Activated naive CD4-positive, alpha-beta T cell treated with anti-CD3 and anti-CD28 coated beads for 36 hours (primary cell): ENCODE measurements around the gene UTP15. TPM values are rescaled to one million over a fixed set of nuclear protein-coding genes. Genes with fewer than 3 reads are reported as not detected.

Experiments used
- CTCF ChIA-PET: fragments of 350-600 bp; sonication (Branson Sonifier 250); formaldehyde crosslinking; loops from one replicate; lab custom pipeline; 2021; ENCODE audit warnings: antibody characterized with exemption; lab: Charles Lee
- DNase-seq: peaks from one replicate; pipeline ENCODE4 v3.0.0-alpha.2; 2020
- H3K27ac Mint-ChIP-seq: one replicate; pipeline ENCODE4 v1.8.0; 2021; ENCODE audit warnings: mild to moderate bottlenecking, mixed read lengths
- H3K27me3 Mint-ChIP-seq: one replicate; pipeline ENCODE4 v1.8.0; 2021; ENCODE audit warnings: low read depth, mixed read lengths
- H3K36me3 Mint-ChIP-seq: one replicate; pipeline ENCODE4 v1.8.0; 2021; ENCODE audit warnings: low read depth, mixed read lengths
- H3K4me1 Mint-ChIP-seq: one replicate; pipeline ENCODE4 v1.8.0; 2021; ENCODE audit warnings: low read depth, mixed read lengths
- H3K4me3 Mint-ChIP-seq: one replicate; pipeline ENCODE4 v1.8.0; 2021; ENCODE audit warnings: mild to moderate bottlenecking, moderate library complexity, mixed read lengths
- H3K9me3 Mint-ChIP-seq: one replicate; pipeline ENCODE4 v1.8.0; 2021; ENCODE audit warnings: mixed read lengths
- intact Hi-C: fragments of 100-400 bp; cut with micrococcal nuclease; formaldehyde crosslinking; loops from one replicate; pipeline ENCODE4 v1.15.1; 2023
- total RNA-seq, 2 experiments: library from RNA; stranded (reverse); gene quantifications; one replicate each; pipeline ENCODE4 v1.2.3, GENCODE V29; 2021

The UTP15 gene, protein sequence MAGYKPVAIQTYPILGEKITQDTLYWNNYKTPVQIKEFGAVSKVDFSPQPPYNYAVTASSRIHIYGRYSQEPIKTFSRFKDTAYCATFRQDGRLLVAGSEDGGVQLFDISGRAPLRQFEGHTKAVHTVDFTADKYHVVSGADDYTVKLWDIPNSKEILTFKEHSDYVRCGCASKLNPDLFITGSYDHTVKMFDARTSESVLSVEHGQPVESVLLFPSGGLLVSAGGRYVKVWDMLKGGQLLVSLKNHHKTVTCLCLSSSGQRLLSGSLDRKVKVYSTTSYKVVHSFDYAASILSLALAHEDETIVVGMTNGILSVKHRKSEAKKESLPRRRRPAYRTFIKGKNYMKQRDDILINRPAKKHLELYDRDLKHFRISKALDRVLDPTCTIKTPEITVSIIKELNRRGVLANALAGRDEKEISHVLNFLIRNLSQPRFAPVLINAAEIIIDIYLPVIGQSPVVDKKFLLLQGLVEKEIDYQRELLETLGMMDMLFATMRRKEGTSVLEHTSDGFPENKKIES
- total RNA-seq = 10 to 100 TPM; 25.3 to 28.5 TPM

DNA sequence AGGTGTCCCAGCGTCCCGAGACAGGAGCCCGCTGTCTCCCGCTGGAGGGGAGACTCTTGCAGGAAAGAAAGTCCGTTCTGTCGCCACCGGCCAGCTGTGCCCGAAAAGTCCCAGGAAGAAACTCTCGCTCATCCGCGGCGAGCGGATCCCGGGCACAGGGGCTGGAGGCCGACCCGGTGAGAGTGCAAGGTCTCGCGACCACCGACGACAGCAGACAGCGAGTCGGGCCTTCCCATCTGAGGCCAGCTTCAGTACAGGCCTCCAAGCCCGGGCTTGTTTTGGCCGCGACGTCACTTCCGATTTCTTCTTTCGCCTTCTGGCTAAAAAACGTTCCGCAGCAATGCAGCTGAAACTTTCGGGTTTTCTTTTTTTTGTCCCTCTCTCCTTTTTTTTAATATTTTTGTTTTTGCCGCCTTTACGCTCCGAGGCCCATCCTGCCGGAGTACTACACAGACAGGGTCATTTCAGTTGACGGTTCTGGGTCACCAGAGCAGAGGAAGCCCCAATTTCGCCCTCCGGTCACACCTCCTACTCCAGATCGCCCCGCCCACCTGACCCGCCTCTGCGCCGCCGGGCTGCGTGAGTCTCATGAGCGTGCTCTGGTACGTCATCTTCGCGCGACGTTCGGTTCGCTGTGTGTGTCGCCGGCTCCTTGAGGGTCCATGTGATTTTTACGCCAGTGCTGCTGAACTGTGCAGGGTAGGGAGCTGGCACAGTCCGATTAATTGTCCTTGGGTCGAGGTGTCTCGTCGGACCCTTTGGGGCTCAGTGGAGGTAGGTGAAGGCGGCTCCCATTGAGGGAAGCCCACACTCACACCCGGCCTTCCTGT, at the start of gene UTP15, which contains the start of gene ANKRA2:
UTP15 (plus strand) TSS at position 605 of the 830 bp plus-strand sequence. CDS start 1,602 bp downstream, outside the sequence.
ANKRA2 (minus strand) TSS at position 501 of the 830 bp plus-strand sequence. CDS start 2,758 bp downstream, outside the sequence.
- Mint-ChIP-seq H3K36me3 (peaks cover 19% of the 10 kb centered on the region), H3K27ac (peak within 1 kb of the TSS; percentile 99), H3K4me1 (peaks cover 38% of the 10 kb centered on the region), H3K4me3 (peak within 1 kb of the TSS; percentile 99), H3K27me3 (no peaks in the 10 kb centered on the region), H3K9me3 (no peaks in the 10 kb centered on the region)
- DNase-seq = peak; percentile 99
- CTCF ChIA-PET = interaction anchor here (1.5 to 2.0 kb wide), 2 partner anchors 25 kb away, joined by 7 to 9 read pairs; no protein-coding TSS in a partner anchor
- intact Hi-C loops = loop anchor here (1.0 to 5.0 kb wide), 3 partner anchors 46 to 1202 kb away; partner anchors contain the start of genes BTF3, GFM2 and NSA2

DNA sequence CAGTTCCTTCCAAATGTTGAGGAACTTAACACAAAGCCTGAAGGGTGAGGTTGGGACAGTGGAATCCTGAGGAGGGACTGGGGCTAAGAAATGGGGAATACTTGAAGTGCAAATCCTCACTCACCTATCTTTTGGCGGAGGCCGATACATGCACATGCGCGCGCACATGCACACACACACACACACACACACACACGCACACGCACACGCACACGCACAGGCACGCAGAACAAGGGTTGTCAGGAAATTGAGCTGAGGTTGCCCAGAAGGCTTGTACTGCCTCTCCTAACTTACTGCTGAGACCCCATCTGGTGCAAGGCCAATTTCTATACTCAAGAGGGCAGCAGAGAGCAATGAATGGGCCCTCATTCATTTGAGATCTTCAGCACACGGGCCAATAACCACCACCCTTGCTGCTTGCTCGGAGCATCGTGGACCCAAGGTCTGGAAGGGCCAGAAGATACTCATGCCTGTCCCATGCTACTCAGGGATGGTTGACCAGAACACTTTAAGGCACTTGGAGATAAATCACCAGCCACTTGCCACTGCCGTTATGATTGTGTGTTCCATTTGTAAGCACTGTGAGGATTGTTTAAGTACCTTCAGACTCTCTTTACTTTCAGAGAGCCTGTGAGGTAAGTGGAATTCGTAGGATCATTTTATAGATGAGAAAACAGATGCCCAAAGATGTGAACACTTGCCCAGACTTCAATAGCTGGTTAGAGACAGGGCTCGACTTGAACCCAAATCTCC, 45.8 kb upstream of the UTP15 start:
- CTCF ChIA-PET = interaction anchor here (1.0 to 9.3 kb wide), 8 partner anchors 11 to 273 kb away, joined by 3 to 105 read pairs (median 4); no protein-coding TSS in a partner anchor
- no peak overlapping the region for H3K27ac Mint-ChIP-seq

DNA sequence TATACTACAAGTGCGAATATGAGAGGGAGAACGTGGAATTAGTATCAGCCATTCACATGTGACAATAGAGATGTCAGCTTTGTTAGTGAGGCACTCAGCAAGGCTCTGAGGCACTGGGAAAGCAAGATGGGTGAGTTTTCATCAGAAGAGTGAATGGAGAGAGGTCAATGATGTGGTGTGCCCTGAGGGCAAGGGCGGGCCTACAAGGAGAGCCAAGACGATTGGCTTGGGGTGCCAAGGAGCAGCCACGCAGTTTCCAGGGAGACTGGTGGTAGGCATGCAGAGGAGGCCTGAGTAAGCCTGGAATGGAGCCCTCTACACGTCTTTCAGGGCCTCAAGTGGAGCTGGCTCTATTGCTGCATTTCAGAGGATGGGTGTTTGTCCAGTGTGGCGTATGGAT, 42.6 kb upstream of the UTP15 start:
- Mint-ChIP-seq H3K36me3 (no peaks in the 10 kb centered on the region), H3K27me3 (peaks cover 2% of the 10 kb centered on the region), H3K27ac (no peak overlapping the region), H3K4me1 (peaks cover 2% of the 10 kb centered on the region), H3K4me3 (no peak overlapping the region), H3K9me3 (no peaks in the 10 kb centered on the region)
- DNase-seq = no peak
- CTCF ChIA-PET = interaction anchor here (0.6 to 9.3 kb wide), 4 partner anchors 13 to 68 kb away, joined by 3 to 105 read pairs (median 5); no protein-coding TSS in a partner anchor
- intact Hi-C loops = no loop called here

More for the DNA sequence above, 45.8 kb upstream of the UTP15 start:
- H3K27me3 Mint-ChIP-seq = no peaks in the 10 kb centered on the region
- intact Hi-C loops = loop anchor here (1.0 kb wide), 4 partner anchors 17 to 273 kb away; partner anchors contain the start of genes ANKRA2 and UTP15
- peaks cover 2% of the 10 kb centered on the region for H3K4me1 Mint-ChIP-seq
- no peaks in the 10 kb centered on the region for H3K9me3 Mint-ChIP-seq
- no peaks in the 10 kb centered on the region for H3K36me3 Mint-ChIP-seq
- no peak overlapping the region for H3K4me3 Mint-ChIP-seq
- peak; percentile 82 for DNase-seq

DNA sequence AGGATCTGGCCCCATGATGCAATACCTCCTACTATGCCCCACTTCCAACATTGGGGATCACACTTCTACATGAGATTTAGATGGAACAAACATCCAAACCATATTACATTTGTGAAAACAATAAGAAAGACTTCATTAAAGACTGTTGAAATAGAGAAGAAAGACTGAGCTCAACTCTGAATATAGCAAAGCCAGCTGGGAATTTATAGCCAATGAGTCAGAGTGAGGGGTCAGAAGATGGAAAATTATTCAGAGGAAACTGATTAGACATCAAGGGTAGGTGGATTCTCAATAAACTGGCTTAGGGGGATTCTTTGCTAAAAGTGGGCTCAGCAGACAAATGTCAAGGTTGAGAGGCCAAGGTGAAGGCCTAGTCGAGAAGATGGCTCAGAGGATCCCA, 41.7 kb upstream of the UTP15 start:
- Mint-ChIP-seq H3K27me3 (peaks cover 2% of the 10 kb centered on the region), H3K27ac (no peak overlapping the region), H3K36me3 (no peaks in the 10 kb centered on the region), H3K4me3 (no peak overlapping the region), H3K9me3 (no peaks in the 10 kb centered on the region), H3K4me1 (peaks cover 2% of the 10 kb centered on the region)
- no peak for DNase-seq
- intact Hi-C loops = no loop called here
- CTCF ChIA-PET = interaction anchor here (9.3 kb wide), 1 partner anchor 13 kb away, joined by 105 read pairs; no protein-coding TSS in a partner anchor

DNA sequence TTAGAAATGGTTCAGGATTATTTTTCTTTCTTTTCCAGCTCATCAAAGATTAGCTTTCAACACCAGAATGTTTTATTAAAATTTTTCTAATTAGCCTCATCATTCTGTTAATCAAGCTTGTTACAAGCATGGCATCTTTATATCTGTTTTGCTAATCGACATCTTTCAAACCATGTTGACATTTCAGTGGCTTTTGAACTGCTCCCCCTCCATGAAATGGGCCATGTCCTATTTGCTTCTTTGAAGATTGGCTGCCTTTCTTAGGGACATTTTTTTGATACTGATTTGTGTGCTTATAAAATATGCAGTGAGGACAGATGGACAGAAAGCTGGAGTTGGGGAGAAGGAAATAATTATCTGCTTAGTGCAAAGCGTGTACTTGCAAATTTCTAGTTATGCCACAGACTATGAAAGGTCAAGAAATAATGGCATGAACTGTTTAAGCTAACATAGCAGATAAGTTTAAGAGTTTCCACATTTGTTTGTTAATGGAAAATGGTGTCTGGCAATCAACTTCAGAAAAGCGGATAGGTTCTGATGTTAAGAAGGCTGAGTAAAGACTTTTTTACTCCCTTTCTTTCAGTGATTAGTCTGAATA, 39.8 kb upstream of the UTP15 start:
- no peak for DNase-seq
- H3K4me3 Mint-ChIP-seq = no peak overlapping the region
- no peaks in the 10 kb centered on the region for H3K9me3 Mint-ChIP-seq
- CTCF ChIA-PET = interaction anchor here (0.7 to 4.1 kb wide), 4 partner anchors 7 to 33 kb away, joined by 3 to 20 read pairs (median 3); no protein-coding TSS in a partner anchor
- H3K4me1 Mint-ChIP-seq = no peaks in the 10 kb centered on the region
- no peaks in the 10 kb centered on the region for H3K36me3 Mint-ChIP-seq
- peaks cover 4% of the 10 kb centered on the region for H3K27me3 Mint-ChIP-seq
- no peak overlapping the region for H3K27ac Mint-ChIP-seq
- intact Hi-C loops = no loop called here

DNA sequence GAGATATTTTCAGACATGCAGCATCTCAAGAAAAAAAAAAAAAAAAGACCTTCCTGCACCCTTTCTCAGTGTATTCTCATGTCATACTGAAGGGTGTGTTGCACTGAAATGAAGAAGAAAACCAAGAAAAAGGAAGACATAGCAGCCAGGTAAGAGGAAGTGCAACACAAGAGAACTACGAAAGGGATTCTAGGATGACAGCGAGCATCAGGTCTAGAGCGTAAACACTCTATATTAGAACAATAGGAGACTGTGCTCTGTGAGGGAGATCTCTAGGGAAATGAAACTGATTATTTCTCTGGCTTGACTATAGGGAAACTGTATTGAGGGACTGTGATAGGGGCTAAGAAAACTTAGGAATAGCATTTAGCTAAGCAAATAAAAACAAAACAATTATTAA, 37.3 kb upstream of the UTP15 start:
- Mint-ChIP-seq H3K4me3 (no peak overlapping the region), H3K27ac (no peak overlapping the region), H3K9me3 (no peaks in the 10 kb centered on the region), H3K36me3 (no peaks in the 10 kb centered on the region), H3K27me3 (peaks cover 16% of the 10 kb centered on the region), H3K4me1 (no peaks in the 10 kb centered on the region)
- intact Hi-C loops = no loop called here
- DNase-seq = no peak
- CTCF ChIA-PET = interaction anchor here (4.1 kb wide), 1 partner anchor 8 kb away, joined by 20 read pairs; no protein-coding TSS in a partner anchor

DNA sequence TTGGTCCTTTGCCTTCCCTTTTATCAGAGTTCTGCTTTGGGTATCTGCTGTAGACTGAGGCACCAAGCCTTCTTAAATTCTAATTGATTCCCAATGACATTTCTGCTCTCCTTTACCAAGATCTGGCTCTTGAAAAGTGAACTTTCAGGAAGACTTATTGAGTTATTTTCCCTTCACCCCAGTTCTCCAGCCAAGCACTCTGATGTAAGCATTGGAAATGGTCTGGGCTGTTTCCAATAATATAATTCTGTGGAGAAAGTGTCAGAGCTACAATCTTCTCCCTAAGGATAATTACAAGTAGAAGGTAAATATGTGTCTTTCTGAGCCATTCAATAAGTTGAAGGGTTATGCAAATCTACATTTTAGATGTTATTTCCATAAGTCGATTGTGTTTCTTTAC, 36.5 kb upstream of the UTP15 start:
- Mint-ChIP-seq H3K27me3 (peaks cover 17% of the 10 kb centered on the region), H3K9me3 (no peaks in the 10 kb centered on the region), H3K4me1 (no peaks in the 10 kb centered on the region), H3K27ac (no peak overlapping the region), H3K4me3 (no peak overlapping the region), H3K36me3 (no peaks in the 10 kb centered on the region)
- CTCF ChIA-PET = interaction anchor here (4.1 kb wide), 1 partner anchor 7 kb away, joined by 20 read pairs; no protein-coding TSS in a partner anchor
- intact Hi-C loops = no loop called here
- no peak for DNase-seq

DNA sequence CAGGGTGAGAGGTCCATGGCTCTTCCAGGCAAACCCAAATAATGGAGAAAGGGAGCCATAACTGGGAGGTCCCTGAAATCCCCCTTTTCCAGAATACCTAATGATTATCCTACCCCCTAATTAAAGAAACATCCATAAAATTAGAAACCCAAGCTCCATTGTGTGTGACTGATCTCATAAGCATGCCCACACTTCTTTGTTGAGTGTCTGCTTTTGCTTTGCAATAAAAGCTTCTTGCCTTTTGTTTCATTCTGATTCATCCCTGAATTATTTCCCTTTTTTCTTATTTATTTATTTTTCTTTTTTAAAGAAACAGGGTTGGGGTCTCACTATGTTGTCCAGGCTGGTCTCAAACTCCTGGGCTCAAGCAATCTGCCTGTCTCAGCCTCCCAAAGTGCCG, 34.2 kb upstream of the UTP15 start:
- no peaks in the 10 kb centered on the region for H3K9me3 Mint-ChIP-seq
- intact Hi-C loops = loop anchor here (10.0 kb wide), 1 partner anchor 317 kb away; no protein-coding TSS in a partner anchor
- H3K27ac Mint-ChIP-seq = no peak overlapping the region
- peaks cover 18% of the 10 kb centered on the region for H3K27me3 Mint-ChIP-seq
- no peak for DNase-seq
- CTCF ChIA-PET = interaction anchor here (1.0 kb wide), 1 partner anchor 12 kb away, joined by 3 read pairs; no protein-coding TSS in a partner anchor
- no peaks in the 10 kb centered on the region for H3K36me3 Mint-ChIP-seq
- no peak overlapping the region for H3K4me3 Mint-ChIP-seq
- no peaks in the 10 kb centered on the region for H3K4me1 Mint-ChIP-seq

DNA sequence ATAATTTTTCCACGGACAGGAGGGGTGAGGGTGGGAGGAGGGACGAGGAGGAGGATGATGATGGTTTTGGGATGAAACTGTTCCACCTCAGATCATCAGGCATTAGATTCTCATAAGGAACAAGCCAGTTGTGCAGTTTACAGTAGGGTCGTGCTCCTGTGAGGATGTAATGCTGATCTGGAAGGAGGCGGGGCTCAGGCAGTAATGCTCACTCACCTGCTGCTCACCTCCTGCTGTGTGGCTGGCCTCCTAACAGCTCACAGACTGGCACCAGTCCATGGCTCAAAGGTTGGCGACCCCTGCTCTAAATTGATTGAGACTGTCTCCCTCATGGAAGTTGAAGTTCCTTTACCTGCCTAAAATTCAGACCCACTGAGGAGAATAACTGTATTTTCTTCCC, 33.3 kb upstream of the UTP15 start:
- intact Hi-C loops = loop anchor here (10.0 kb wide), 1 partner anchor 317 kb away; no protein-coding TSS in a partner anchor
- Mint-ChIP-seq H3K4me1 (no peaks in the 10 kb centered on the region), H3K27me3 (peaks cover 17% of the 10 kb centered on the region), H3K4me3 (no peak overlapping the region), H3K27ac (no peak overlapping the region), H3K9me3 (no peaks in the 10 kb centered on the region), H3K36me3 (no peaks in the 10 kb centered on the region)
- no peak for DNase-seq
- CTCF ChIA-PET = no interaction called here

DNA sequence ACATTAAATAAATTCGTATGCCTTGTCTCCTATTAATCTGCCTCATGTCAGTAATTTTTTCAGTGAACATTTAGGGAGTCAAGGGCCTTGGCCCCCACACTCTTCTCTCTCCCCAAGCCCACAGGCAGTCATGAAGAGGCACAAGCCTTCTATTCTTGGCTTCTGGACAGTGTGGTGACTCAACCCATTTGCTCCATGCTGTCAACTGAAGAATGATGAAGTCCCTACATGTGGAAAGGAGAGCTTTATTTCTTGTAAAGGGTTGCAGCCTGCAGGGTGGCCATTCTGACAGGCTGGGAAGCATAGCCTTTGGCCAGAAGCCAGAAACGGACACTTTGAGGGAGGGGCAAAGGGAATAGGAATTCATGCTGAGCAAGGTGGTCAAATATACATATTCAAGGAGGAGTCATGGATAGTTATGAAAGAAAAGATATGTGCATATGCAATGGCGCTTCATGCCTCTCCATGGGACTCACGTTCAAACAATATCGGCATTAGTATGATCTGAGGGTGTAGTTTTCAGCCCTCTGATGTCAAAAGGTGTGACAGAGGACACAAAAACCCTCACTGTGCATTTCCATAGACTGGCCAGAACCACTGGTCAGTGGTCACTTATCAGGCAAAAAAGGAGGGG, 31.4 kb upstream of the UTP15 start:
- peaks cover 17% of the 10 kb centered on the region for H3K27me3 Mint-ChIP-seq
- H3K9me3 Mint-ChIP-seq = no peaks in the 10 kb centered on the region
- H3K4me3 Mint-ChIP-seq = no peak overlapping the region
- H3K4me1 Mint-ChIP-seq = no peaks in the 10 kb centered on the region
- CTCF ChIA-PET = interaction anchor here (7.3 kb wide), 1 partner anchor 14 kb away, joined by 105 read pairs; no protein-coding TSS in a partner anchor
- H3K36me3 Mint-ChIP-seq = no peaks in the 10 kb centered on the region
- intact Hi-C loops = loop anchor here (10.0 kb wide), 1 partner anchor 319 kb away; no protein-coding TSS in a partner anchor
- no peak overlapping the region for H3K27ac Mint-ChIP-seq
- DNase-seq = no peak
